VCaP (cell line): ENCODE measurements around the gene MAP3K5.
A peak's percentile ranks its signal among the peaks of the same experiment; 100 is the strongest.

Experiments
- H3K27ac ChIP-seq: fragments of 450-650 bp; 2 replicates; pipeline ENCODE4 v1.5.1; 2017
- CTCF ChIP-seq: fragments of 450-650 bp; conservative IDR thresholded peaks from 2 replicates; pipeline ENCODE4 v1.5.1; 2017; ENCODE audit warnings: mild to moderate bottlenecking, moderate library complexity

MAP3K5 gene

GRCh38 chr6:136616527-136616926 lies 175.8 kb downstream of the MAP3K5 start:
- H3K27ac ChIP-seq, result no peak overlapping the region
- TF ChIP-seq CTCF, result no peak

- H3K27ac ChIP-seq, result peak overlapping the region; percentile 91
- TF ChIP-seq CTCF, result no peak
Observed at GRCh38 chr6:136614994-136615393, 177.3 kb downstream of the MAP3K5 start.

GRCh38 chr6:136614350-136614749 lies 177.9 kb downstream of the MAP3K5 start:
- TF ChIP-seq CTCF, result no peak
- peak overlapping the region; percentile 91; the same call in 1 of the 2 replicates for H3K27ac ChIP-seq

- no peak for TF ChIP-seq CTCF
- H3K27ac ChIP-seq, result peak overlapping the region; percentile 91
Observed at GRCh38 chr6:136613477-136613876, 178.8 kb downstream of the MAP3K5 start.

- H3K27ac ChIP-seq, result peak overlapping the region; percentile 91
- no peak for TF ChIP-seq CTCF
Observed at GRCh38 chr6:136612666-136613389, 179.4 kb downstream of the MAP3K5 start.

- peak overlapping the region; percentile 91 for H3K27ac ChIP-seq
- no peak for TF ChIP-seq CTCF
Observed at GRCh38 chr6:136611746-136612145, 180.5 kb downstream of the MAP3K5 start.

GRCh38 chr6:136611133-136611532 lies 181.1 kb downstream of the MAP3K5 start:
- H3K27ac ChIP-seq, result peak overlapping the region; percentile 91
- TF ChIP-seq CTCF, result no peak
